GM23338 (cell line): Measurements from ENCODE around the gene CCDC71L. TPM values are rescaled to one million over a fixed set of nuclear protein-coding genes. Genes with fewer than 3 reads are reported as not detected.

ENCODE experiments used
- ATAC-seq: fragments of 200-7000 bp; cut with Tn5 transposase; 3 replicates; pipeline ENCODE4 v1.9.1; 2020
- DNase-seq: peaks from one replicate; pipeline ENCODE4 v3.0.0-alpha.2; 2015; ENCODE audit warnings: low spot score
- H2AFZ ChIP-seq: fragments of 200-600 bp; sonication (generic); 2 replicates; pipeline ENCODE4 v1.8.0; 2016; ENCODE audit warnings: antibody characterized with exemption, mild to moderate bottlenecking, moderate library complexity
- H3F3A ChIP-seq: fragments of 200-600 bp; sonication (generic); replicated peaks from 2 replicates; pipeline ENCODE4 v1.8.0; 2017; ENCODE audit warnings: antibody characterized with exemption, mixed run types, low read depth
- H3K27ac ChIP-seq: fragments of 200-600 bp; sonication (generic); 2 replicates; pipeline ENCODE4 v1.6.1; 2016; ENCODE audit warnings: low read depth
- H3K27me3 ChIP-seq: fragments of 200-600 bp; sonication (generic); 2 replicates; pipeline ENCODE4 v1.8.0; 2016; ENCODE audit warnings: mild to moderate bottlenecking, mixed run types, moderate library complexity; ENCODE audit not compliant: insufficient read depth
- H3K36me3 ChIP-seq: fragments of 200-600 bp; sonication (generic); 2 replicates; pipeline ENCODE4 v1.8.0; 2016; ENCODE audit warnings: mild to moderate bottlenecking; ENCODE audit not compliant: insufficient read depth
- H3K4me1 ChIP-seq: fragments of 200-600 bp; sonication (generic); 2 replicates; pipeline ENCODE4 v1.8.0; 2016; ENCODE audit warnings: mild to moderate bottlenecking, moderate library complexity; ENCODE audit not compliant: insufficient read depth
- H3K4me2 ChIP-seq: fragments of 200-600 bp; sonication (generic); 2 replicates; pipeline ENCODE4 v1.7.1; 2017; ENCODE audit warnings: mixed run types
- H3K4me3 ChIP-seq: fragments of 200-600 bp; sonication (generic); 2 replicates; pipeline ENCODE4 v1.6.1; 2016; ENCODE audit warnings: mixed run types
- H3K79me2 ChIP-seq: fragments of 200-600 bp; sonication (generic); replicated peaks from 2 replicates; pipeline ENCODE4 v1.8.0; 2017; ENCODE audit warnings: mild to moderate bottlenecking; ENCODE audit not compliant: insufficient read depth
- H3K9me2 ChIP-seq: fragments of 200-600 bp; sonication (generic); 2 replicates; pipeline ENCODE4 v1.8.0; 2017; ENCODE audit not compliant: insufficient read depth
- H4K20me1 ChIP-seq: fragments of 200-600 bp; sonication (generic); replicated peaks from 2 replicates; pipeline ENCODE4 v1.8.0; 2017; ENCODE audit warnings: mild to moderate bottlenecking; ENCODE audit not compliant: insufficient read depth
- H3K27ac Mint-ChIP-seq: 2 replicates; pipeline ENCODE4 v1.8.0; 2020; ENCODE audit warnings: inconsistent platforms, mild to moderate bottlenecking, moderate library complexity, mixed read lengths
- H3K27me3 Mint-ChIP-seq: 3 replicates; pipeline ENCODE4 v1.8.0; 2022; ENCODE audit warnings: low read depth, mild to moderate bottlenecking, moderate library complexity, mixed read lengths, inconsistent platforms; ENCODE audit not compliant: insufficient read depth, poor library complexity
- H3K36me3 Mint-ChIP-seq: 3 replicates; pipeline ENCODE4 v1.8.0; 2021; ENCODE audit warnings: low read depth, mild to moderate bottlenecking, inconsistent platforms, moderate library complexity, mixed read lengths
- H3K4me1 Mint-ChIP-seq: 3 replicates; pipeline ENCODE4 v1.8.0; 2020; ENCODE audit warnings: mild to moderate bottlenecking, inconsistent platforms, mixed read lengths
- H3K4me3 Mint-ChIP-seq: 3 replicates; pipeline ENCODE4 v1.8.0; 2021; ENCODE audit warnings: moderate library complexity, mild to moderate bottlenecking, inconsistent platforms, mixed read lengths
- H3K9me3 Mint-ChIP-seq: 3 replicates; pipeline ENCODE4 v1.8.0; 2020; ENCODE audit warnings: moderate library complexity, mild to moderate bottlenecking, inconsistent platforms, mixed read lengths
- CREB1 ChIP-seq: fragments of 250-450 bp; sonication (Bioruptor Pico); IDR thresholded peaks from 2 replicates; pipeline ENCODE4 v1.5.0; 2020; ENCODE audit warnings: low read depth, mild to moderate bottlenecking, moderate library complexity
- CTCF ChIP-seq, 2 experiments: fragments of 200-600 bp in 1 of 2; sonication (generic) in 1 of 2; conservative IDR thresholded peaks; 2 replicates each; pipeline versions ENCODE4 v1.5.1 to v1.6.1; 2016 to 2017; ENCODE audit warnings: antibody characterized with exemption in 2 of 2, low read depth in 2 of 2, mild to moderate bottlenecking in 2 of 2, moderate library complexity in 1 of 2
- ETS1 ChIP-seq: IDR thresholded peaks from 2 replicates; pipeline ENCODE4 v1.6.1; 2016; ENCODE audit warnings: antibody characterized with exemption
- EZH2phosphoT487 ChIP-seq: fragments of 200-600 bp; sonication (generic); IDR thresholded peaks from one replicate; pipeline ENCODE4 v1.8.1; 2018; ENCODE audit warnings: antibody characterized with exemption; ENCODE audit not compliant: unreplicated experiment
- NANOG ChIP-seq: IDR thresholded peaks from 2 replicates; pipeline ENCODE4 v1.6.1; 2016; ENCODE audit warnings: antibody characterized with exemption, borderline replicate concordance
- POLR2AphosphoS5 ChIP-seq: IDR thresholded peaks from 2 replicates; pipeline ENCODE4 v1.6.1; 2016; ENCODE audit warnings: antibody characterized with exemption, low read depth
- STAT1 ChIP-seq: IDR thresholded peaks from one replicate; pipeline ENCODE4 v1.6.1; 2016; ENCODE audit warnings: antibody characterized with exemption; ENCODE audit not compliant: unreplicated experiment
- ZNF114 ChIP-seq: fragments of 250-450 bp; sonication (Bioruptor Pico); IDR thresholded peaks from 2 replicates; pipeline ENCODE4 v1.5.0; 2020; ENCODE audit warnings: mild to moderate bottlenecking, moderate library complexity
- ZNF331 ChIP-seq: fragments of 250-450 bp; sonication (Bioruptor Pico); IDR thresholded peaks from 2 replicates; pipeline ENCODE4 v1.5.0; 2020; ENCODE audit warnings: low read depth, mild to moderate bottlenecking, moderate library complexity
- ZNF462 ChIP-seq: fragments of 250-450 bp; sonication (Bioruptor Pico); IDR thresholded peaks from 2 replicates; pipeline ENCODE4 v1.5.0; 2020; ENCODE audit warnings: mild to moderate bottlenecking, moderate library complexity
- polyA plus RNA-seq: library from polyadenylated mRNA; unstranded; fragments of >200 nt; fragmentation: Nextera tagmentation; extraction: Ambion mirVana; gene quantifications from 2 replicates; pipeline ENCODE4 v1.2.1, GENCODE V29; 2016
- total RNA-seq: library from RNA; depleted of rRNA; stranded (reverse); fragments of >200 nt; shearing (Covaris generic); gene quantifications from 2 replicates; pipeline ENCODE4 v1.2.3, GENCODE V29; 2014

Gene CCDC71L
- total and polyA plus RNA-seq, 2 experiments from 2014 or later: 8.4 to 32.3 TPM

GRCh38 chr7:106652092-106652491 lies 8.9 kb downstream of the CCDC71L start:
- Mint-ChIP-seq H3K4me1 (peaks cover 8% of the 10 kb centered on the region; the same call in 2 of the 3 replicates), H3K27ac (no peak overlapping the region), H3K27me3 (no peaks in the 10 kb centered on the region), H3K4me3 (no peak overlapping the region), H3K9me3 (no peaks in the 10 kb centered on the region), H3K36me3 (no peaks in the 10 kb centered on the region)
- Histone ChIP-seq H2AFZ (no peak overlapping the region), H3K36me3 (no peaks in the 10 kb centered on the region), H3K4me2 (no peak overlapping the region), H3F3A (no peaks in the 10 kb centered on the region), H3K27ac (no peak overlapping the region), H4K20me1 (no peaks in the 10 kb centered on the region), H3K9me2 (no peaks in the 10 kb centered on the region), H3K27me3 (no peaks in the 10 kb centered on the region), H3K4me1 (no peaks in the 10 kb centered on the region), H3K4me3 (no peak overlapping the region), H3K79me2 (no peaks in the 10 kb centered on the region)
- no peak for ATAC-seq
- DNase-seq: no peak
- TF ChIP-seq CTCF (conservative IDR thresholded peaks at IDR 0.05; ENCODE audit: low read depth in 2 of 2): no peak
- TF ChIP-seq EZH2phosphoT487: no peak
- TF ChIP-seq CREB1 (CRISPR knock-in tag): no peak
- TF ChIP-seq ZNF462: no peak
- TF ChIP-seq NANOG: no peak
- no peak for TF ChIP-seq POLR2AphosphoS5
- TF ChIP-seq ZNF331: no peak
- TF ChIP-seq STAT1: no peak
- no peak for TF ChIP-seq ETS1
- no peak for TF ChIP-seq ZNF114 (CRISPR knock-in tag)
